Cerebellar nuclear complex (tissue), 1 donor: Measurements from ENCODE around the gene MOGAT2.
"Not testable (repeated sequence)": the region's sequence is repeated elsewhere in the genome, so short reads cannot be mapped to it uniquely, and the experiment has no call there.

Experiments
- DNase-seq, 2 experiments: peaks; one replicate each; lab custom pipeline; 2025; lab: John Stamatoyannopoulos, UW

Gene MOGAT2

DNA sequence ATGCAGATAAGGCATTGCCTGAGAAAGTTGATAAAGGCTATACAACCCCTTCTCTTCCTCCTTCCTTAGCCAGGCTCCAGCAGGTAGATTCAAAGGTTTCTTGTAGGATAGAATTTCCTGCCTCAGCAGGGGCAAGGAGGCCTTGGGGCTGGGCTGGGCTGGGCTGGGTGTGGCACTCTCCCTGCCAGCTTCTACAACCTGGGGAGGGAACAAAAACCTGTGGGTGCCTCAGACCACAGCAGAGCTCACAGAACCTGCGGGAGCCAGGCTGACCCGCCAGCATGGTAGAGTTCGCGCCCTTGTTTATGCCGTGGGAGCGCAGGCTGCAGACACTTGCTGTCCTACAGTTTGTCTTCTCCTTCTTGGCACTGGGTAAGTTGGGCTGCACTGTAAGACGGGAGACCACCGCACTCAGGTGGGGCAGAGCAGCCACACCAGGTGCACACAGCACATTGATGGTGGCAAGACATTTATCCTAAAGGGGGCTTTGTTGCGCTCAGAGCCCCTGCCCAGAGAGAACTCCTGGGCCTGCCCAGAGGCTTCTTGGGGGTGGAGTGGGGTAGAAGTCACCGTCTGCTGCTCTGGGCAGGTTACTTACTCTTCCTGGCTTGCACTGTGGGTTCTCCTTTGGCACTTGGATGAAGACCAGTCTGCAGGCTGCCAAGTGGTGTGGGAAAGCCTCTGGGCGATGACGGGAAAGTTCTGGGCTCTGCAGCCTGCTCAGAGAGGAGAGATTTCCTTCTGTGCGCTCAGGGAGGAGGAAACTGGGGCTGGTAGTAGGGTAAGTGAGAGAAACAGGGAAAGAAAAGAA, at the start of gene MOGAT2:
Gene MOGAT2 (plus strand): TSS at position 231 of the 811 bp plus-strand sequence. CDS start 51 bp downstream, at position 282.
- no peak for DNase-seq

GRCh38 chr11:75668451-75669297, 49.0 kb upstream of the MOGAT2 start, which contains the start of gene MAP6:
TSS of gene MAP6 (minus strand) at chr11:75669038. CDS start at chr11:75668369, 669 bp downstream.
- no peak for DNase-seq

- DNase-seq = no peak
These were observed 43.6 kb upstream of the MOGAT2 start for GRCh38 chr11:75673977-75674582.

DNA sequence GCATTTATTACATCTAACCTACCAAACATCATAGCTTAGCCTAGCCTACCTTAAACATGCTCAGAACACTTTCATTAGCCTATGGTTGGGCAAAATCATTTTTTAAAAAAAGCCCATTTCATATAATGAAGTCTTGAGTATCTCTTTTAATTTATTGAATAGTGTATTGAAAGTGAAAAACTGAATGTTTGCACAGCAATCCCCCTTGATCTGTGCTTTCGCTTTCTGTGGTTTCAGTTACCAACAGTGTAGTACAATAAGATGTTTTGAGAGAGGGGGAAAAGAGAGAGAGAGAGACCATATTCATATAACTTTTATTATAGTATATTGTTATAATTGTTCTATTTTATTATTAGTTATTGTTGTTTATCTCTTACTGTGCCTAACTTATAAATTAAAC, 40.4 kb upstream of the MOGAT2 start:
- DNase-seq = no peak

GRCh38 chr11:75677909-75678308, 39.7 kb upstream of the MOGAT2 start:
- DNase-seq = no peak

DNA sequence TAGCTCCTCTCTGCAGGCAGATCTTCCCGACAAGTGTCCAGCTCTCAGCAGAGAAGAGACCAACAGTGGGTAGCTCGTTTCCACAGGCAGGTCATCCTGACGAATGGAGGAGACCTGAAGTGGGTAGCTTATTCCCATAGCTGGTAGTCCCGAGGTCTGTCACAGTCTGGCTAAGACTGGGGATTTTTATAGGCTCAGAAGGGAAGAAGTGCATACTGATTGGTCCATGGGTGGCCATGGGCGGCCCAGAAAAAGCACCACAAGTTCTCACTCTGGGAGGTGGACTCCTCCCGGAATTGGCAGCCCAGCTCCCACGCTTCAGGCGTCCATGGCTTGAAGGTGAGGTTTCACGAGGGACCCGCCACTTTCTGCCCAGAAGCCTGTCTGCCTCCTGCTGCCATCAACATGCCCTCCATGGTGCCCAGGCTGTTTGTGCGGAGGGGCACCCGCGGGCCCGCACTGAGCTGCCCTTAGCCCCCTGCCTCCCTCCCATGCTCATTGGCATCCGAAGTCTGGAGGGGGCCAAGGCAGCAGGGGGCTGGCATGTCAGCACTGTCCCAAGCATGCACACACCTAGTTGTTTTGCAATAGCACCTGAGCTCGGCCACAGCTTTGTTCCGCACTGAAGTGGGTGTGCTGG, 38.9 kb upstream of the MOGAT2 start:
- no peak for DNase-seq

GRCh38 chr11:75679566-75679965, 38.1 kb upstream of the MOGAT2 start:
- no peak for DNase-seq

GRCh38 chr11:75683856-75684255, 33.8 kb upstream of the MOGAT2 start:
- not testable (repeated sequence) for DNase-seq

- no peak for DNase-seq
These were observed 27.6 kb upstream of the MOGAT2 start for GRCh38 chr11:75689863-75690609.

- no peak for DNase-seq
These were observed 25.8 kb upstream of the MOGAT2 start for GRCh38 chr11:75691804-75692203.

DNA sequence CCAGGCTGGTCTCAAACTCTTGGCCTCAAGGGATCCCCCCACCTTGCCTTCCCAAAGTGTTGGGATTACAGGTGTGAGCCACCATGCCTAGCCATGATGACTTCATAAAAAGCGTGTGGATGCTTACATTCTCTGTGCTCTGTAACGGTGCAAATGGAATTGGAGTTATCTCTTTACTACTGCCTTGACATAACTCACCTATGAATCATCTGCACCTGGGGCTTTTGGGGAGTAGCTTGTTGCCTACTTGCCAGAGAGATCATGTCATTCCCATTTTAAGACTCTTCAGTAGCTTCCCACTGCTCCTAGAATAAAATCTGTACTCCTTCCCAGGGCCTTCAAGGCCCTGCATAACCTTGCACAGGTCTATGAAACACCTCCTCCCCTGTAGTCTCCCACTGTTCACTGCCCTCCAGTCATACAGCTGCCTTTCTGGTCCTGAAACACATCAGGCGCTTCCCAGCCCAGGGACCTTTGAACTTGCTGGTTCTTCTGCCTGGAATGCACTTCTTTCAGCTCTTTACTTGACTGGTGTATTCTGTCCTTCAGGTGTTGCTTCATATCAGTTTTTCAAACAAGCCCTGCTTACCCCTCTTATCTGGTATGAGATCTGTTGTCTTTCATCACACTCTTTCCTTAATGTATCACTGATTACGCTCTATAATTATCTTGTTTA, 19.6 kb upstream of the MOGAT2 start:
- no peak for DNase-seq

- DNase-seq = no peak
These were observed 16.7 kb upstream of the MOGAT2 start for GRCh38 chr11:75700940-75701339.

DNA sequence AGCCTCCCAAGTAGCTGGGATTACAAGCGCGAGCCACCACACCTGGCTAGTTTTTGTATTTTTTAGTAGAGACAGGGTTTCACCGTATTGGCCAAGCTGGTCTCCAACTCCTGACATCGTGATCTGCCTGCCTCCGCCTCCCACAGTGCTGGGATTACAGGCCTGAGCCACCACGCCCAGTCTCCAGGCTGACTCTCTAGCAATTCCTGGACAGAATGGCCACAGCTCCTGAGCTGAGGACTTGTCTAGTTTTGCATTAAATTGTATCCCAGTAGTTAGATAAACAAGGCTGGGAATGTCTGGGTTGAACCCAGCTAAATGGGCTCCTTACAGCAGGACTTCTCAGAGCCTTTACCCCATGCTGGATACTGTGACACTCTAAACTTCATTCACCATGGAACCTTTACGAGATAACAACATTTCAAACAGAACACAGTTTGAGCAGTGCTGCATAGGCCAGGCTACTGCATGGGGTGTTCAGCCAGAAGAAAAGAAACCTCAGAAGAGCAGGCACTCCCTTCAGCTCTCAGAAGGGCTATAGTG, 13.9 kb upstream of the MOGAT2 start:
- DNase-seq = no peak

GRCh38 chr11:75705541-75705940, 12.1 kb upstream of the MOGAT2 start:
- DNase-seq = no peak

DNA sequence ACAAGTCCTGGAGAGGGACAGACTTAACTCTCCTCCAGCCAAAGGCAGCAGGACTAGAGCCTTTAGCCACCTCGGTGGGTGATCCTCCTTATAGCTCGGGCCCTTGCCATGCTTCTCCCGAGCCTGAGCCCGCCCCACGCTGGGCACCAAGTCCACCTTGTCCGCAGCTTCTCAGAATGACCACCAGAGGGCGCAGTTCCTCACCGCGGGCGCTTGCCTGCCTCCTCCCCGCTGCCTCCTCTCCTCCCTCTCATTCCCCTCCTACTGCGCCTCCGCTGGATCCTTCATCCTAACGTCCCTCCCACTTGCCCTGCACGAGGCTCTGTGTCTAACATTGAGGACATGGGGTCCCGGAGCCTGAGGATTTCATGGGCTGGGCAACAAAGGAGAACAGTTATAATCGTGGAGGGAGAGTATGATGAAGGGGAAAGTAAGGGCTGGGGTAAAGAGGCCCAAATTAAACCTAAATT, 11.3 kb upstream of the MOGAT2 start:
- DNase-seq = no peak

- DNase-seq = no peak
These were observed 3.4 kb upstream of the MOGAT2 start for GRCh38 chr11:75714211-75714610.

- DNase-seq = no peak
These were observed 1.9 kb upstream of the MOGAT2 start for GRCh38 chr11:75715688-75716087.

- DNase-seq = no peak
These were observed 979 bp upstream of the MOGAT2 start for GRCh38 chr11:75716659-75717058.

DNA sequence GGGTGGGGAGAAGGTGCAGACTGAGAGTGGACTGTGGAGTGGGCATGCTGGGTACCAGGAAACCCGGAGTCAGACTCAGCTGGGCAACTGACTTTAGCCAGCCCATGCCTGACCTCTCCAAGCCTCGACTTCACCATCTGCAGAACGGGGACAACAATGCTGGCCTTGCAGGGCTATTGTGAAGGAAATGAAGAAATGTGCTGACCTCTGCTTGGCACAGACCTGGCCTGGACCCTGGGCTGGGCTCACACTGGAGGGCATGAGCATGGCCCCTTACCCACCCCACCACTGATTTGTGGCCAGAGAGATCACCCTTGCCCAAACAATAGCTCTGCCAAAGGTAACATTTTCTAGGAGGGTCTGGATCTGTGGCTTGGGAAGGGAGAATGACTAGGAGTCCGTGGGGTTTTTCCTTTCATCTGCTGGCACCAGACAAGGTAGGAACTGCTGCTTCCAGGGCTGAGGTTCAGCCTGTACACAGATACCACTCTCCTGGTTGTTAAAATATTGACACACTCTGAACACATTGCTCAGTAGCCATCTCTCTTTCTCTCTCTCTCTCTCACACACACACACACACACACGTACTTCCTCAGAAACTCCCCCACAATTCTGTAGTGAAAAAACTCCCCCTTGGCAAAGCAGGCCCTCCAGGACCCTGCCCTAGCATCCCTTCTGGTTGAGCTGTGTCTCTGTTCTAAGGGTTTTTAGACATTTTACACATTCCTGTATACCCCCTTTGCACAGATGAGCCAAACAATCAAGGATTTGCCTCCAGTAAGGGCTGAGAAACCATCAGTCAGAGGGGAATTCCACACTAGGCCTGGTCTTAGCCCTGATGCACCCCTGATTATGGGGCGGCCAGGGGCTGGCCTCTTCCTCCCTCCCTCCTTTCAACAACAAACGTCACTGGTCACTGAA, 1.0 kb downstream of the MOGAT2 start:
- DNase-seq = no peak
